B cell (primary cell): ENCODE data around the gene DENND2A. TPM values are rescaled to one million over a fixed set of nuclear protein-coding genes. Genes with fewer than 3 reads are reported as not detected.

Experiments
- ATAC-seq: fragments of 200-7000 bp; cut with Tn5 transposase; one replicate; pipeline ENCODE4 v1.10.0; 2021; ENCODE audit warnings: low read depth, mild to moderate bottlenecking, moderate number of reproducible peaks, moderate library complexity
- CTCF ChIA-PET: fragments of 350-600 bp; sonication (Branson Sonifier 250); formaldehyde crosslinking; loops from one replicate; lab custom pipeline; 2021; ENCODE audit warnings: antibody characterized with exemption, inconsistent platforms; lab: Charles Lee
- POLR2A ChIA-PET: fragments of 350-600 bp; sonication (Branson Sonifier 250); formaldehyde crosslinking; loops from one replicate; lab custom pipeline; 2021; ENCODE audit warnings: antibody characterized with exemption; lab: Charles Lee
- DNase-seq: peaks from one replicate; pipeline ENCODE4 v3.0.0; 2013
- H2AFZ ChIP-seq: 2 replicates; pipeline ENCODE4 v1.6.1; 2012; ENCODE audit warnings: mild to moderate bottlenecking, low read depth, low read length; ENCODE audit not compliant: insufficient read depth, poor library complexity, severe bottlenecking
- H3K27ac ChIP-seq, 2 donors: 1 replicate in 1 of 2; 2 replicates in 1 of 2; pipeline ENCODE4 v1.5.1; 2012 to 2013; ENCODE audit warnings: low read length in 2 of 2, mild to moderate bottlenecking in 2 of 2, moderate library complexity in 1 of 2
- H3K27me3 ChIP-seq, 4 experiments: fragments of 200-600 bp in 1 of 4; sonication (generic) in 1 of 4; replicated peaks in 1 of 4; 1 replicate in 2 of 4; 2 replicates in 2 of 4; pipeline versions ENCODE4 v1.6.1 to v1.7.0; 2013 to 2016; ENCODE audit warnings: low read length in 3 of 4, mild to moderate bottlenecking in 2 of 4, mixed read lengths in 1 of 4, moderate library complexity in 1 of 4; ENCODE audit not compliant: insufficient read depth in 4 of 4, control insufficient read depth in 3 of 4; ENCODE audit errors: control extremely low read depth in 1 of 4
- H3K36me3 ChIP-seq, 2 experiments: replicated peaks in 1 of 2; 1 replicate in 1 of 2; 2 replicates in 1 of 2; pipeline versions ENCODE4 v1.6.1 to v1.7.1; 2013; ENCODE audit warnings: low read length in 1 of 2; ENCODE audit not compliant: insufficient read depth in 2 of 2, control insufficient read depth in 1 of 2; ENCODE audit errors: control extremely low read depth in 1 of 2, extremely low read depth in 1 of 2
- H3K4me1 ChIP-seq, 2 donors: fragments of 200-600 bp in 1 of 2; sonication (generic) in 1 of 2; 1 replicate in 1 of 2; 2 replicates in 1 of 2; pipeline versions ENCODE4 v1.5.1 to v1.6.1; 2013 to 2017; ENCODE audit warnings: low read length in 2 of 2; ENCODE audit not compliant: control insufficient read depth in 2 of 2, insufficient read depth in 2 of 2
- H3K4me2 ChIP-seq: replicated peaks from 2 replicates; pipeline ENCODE3; 2012; ENCODE audit warnings: mild to moderate bottlenecking, low read depth, low read length; ENCODE audit not compliant: poor library complexity, severe bottlenecking
- H3K4me3 ChIP-seq, 5 experiments: fragments of 200-600 bp in 1 of 5; sonication (generic) in 1 of 5; 1 replicate in 3 of 5; 2 replicates in 2 of 5; pipeline versions ENCODE4 v1.5.1 to v1.7.0; 2011 to 2016; ENCODE audit warnings: low read length in 4 of 5, mild to moderate bottlenecking in 4 of 5, low read depth in 2 of 5, control low read depth in 1 of 5, moderate library complexity in 1 of 5; ENCODE audit not compliant: insufficient read depth in 1 of 5; ENCODE audit errors: control extremely low read depth in 1 of 5, extremely low read depth in 1 of 5
- H3K79me2 ChIP-seq: fragments of 200-600 bp; sonication (generic); one replicate; pipeline ENCODE4 v1.6.0; 2016; ENCODE audit warnings: low read length; ENCODE audit not compliant: control insufficient read depth, insufficient read depth
- H3K9ac ChIP-seq: fragments of 200-600 bp; sonication (generic); 2 replicates; pipeline ENCODE4 v1.6.1; 2017; ENCODE audit warnings: mild to moderate bottlenecking, low read length, moderate library complexity
- H3K9me3 ChIP-seq, 3 donors: one replicate each; pipeline versions ENCODE4 v1.6.1 to v1.7.1; 2013; ENCODE audit warnings: low read length in 2 of 3; ENCODE audit not compliant: control insufficient read depth in 2 of 3, insufficient read depth in 1 of 3; ENCODE audit errors: control extremely low read depth in 1 of 3
- H4K20me1 ChIP-seq: 2 replicates; pipeline ENCODE4 v1.6.0; 2012; ENCODE audit warnings: mild to moderate bottlenecking, low read length; ENCODE audit not compliant: insufficient read depth, control insufficient read depth, poor library complexity, severe bottlenecking
- H3K27ac Mint-ChIP-seq: one replicate; pipeline ENCODE4 v1.8.0; 2021; ENCODE audit warnings: mixed read lengths
- H3K27me3 Mint-ChIP-seq: one replicate; pipeline ENCODE4 v1.8.0; 2021; ENCODE audit warnings: mixed read lengths
- H3K4me1 Mint-ChIP-seq: one replicate; pipeline ENCODE4 v1.8.0; 2021; ENCODE audit warnings: mixed read lengths
- H3K4me3 Mint-ChIP-seq: one replicate; pipeline ENCODE4 v1.8.0; 2021; ENCODE audit warnings: mixed read lengths
- H3K9me3 Mint-ChIP-seq: one replicate; pipeline ENCODE4 v1.8.0; 2022; ENCODE audit warnings: mixed read lengths; ENCODE audit not compliant: insufficient read depth
- EZH2 ChIP-seq: IDR thresholded peaks from 2 replicates; pipeline ENCODE4 v1.6.1; 2012; ENCODE audit warnings: borderline replicate concordance, low read depth, mild to moderate bottlenecking, moderate library complexity, low read length; ENCODE audit not compliant: insufficient read depth, poor library complexity, severe bottlenecking
- WGBS: methylation state at CpG from one replicate; pipeline ENCODE4 v1.1.5; 2013; ENCODE audit warnings: missing lambda C conversion rate; ENCODE audit not compliant: insufficient coverage; 5-methylcytosine and 5-hydroxymethylcytosine counted together
- intact Hi-C: fragments of 100-400 bp; cut with micrococcal nuclease; formaldehyde crosslinking; loops from one replicate; pipeline ENCODE4 v1.10.0; 2022
- polyA plus RNA-seq: library from polyadenylated mRNA; depleted of rRNA; stranded (reverse); fragments of >200 nt; gene quantifications from 2 replicates; pipeline ENCODE4 v1.2.3, GENCODE V29; 2012
- total RNA-seq, 2 donors: library from RNA; stranded (reverse); fragments of 120-200 nt in 1 of 2; gene quantifications; 1 replicate in 1 of 2; 2 replicates in 1 of 2; pipeline versions ENCODE4 v1.2.3 to v1.2.4, GENCODE V29; 2013 to 2022
- TF ChIP-seq, protein P1 (sequence below): fragments of 200-600 bp; IDR thresholded peaks from one replicate; pipeline ENCODE4 v1.8.0; 2022; ENCODE audit warnings: antibody characterized with exemption, mild to moderate bottlenecking

The DENND2A gene
- total and polyA plus RNA-seq, 2 donors (not counting 1 experiment from before 2014, with no cell fraction given): 0.31 TPM; not detected in 1

- no peak overlapping the region for H3K9ac ChIP-seq
- ATAC-seq (no peak), DNase-seq (no peak)
- H3K4me1 Mint-ChIP-seq: no peaks in the 10 kb centered on the region
- H3K27ac Mint-ChIP-seq: no peak overlapping the region
- H3K4me2 ChIP-seq: no peak overlapping the region
- no peaks in the 10 kb centered on the region for H3K9me3 Mint-ChIP-seq
- 100% methylated on average over 2 of the region's 5 CpGs for WGBS
- no peaks in the 10 kb centered on the region for H3K27me3 Mint-ChIP-seq
- no peaks in the 10 kb centered on the region for H4K20me1 ChIP-seq
- no peaks in the 10 kb centered on the region for H3K79me2 ChIP-seq
- POLR2A ChIA-PET: interaction anchor here (0.6 to 0.7 kb wide), 2 partner anchors 8 to 199 kb away, joined by 3 read pairs; no protein-coding TSS in a partner anchor
- H3K4me3 Mint-ChIP-seq: no peak overlapping the region
- H2AFZ ChIP-seq: no peak overlapping the region
- H3K27ac ChIP-seq: no peak overlapping the region
- CTCF ChIA-PET: no interaction called here
- no peaks in the 10 kb centered on the region for H3K9me3 ChIP-seq
- no peaks in the 10 kb centered on the region for H3K4me1 ChIP-seq
- intact Hi-C loops: no loop called here
- no peaks in the 10 kb centered on the region for H3K36me3 ChIP-seq
- no peaks in the 10 kb centered on the region for H3K27me3 ChIP-seq
- TF ChIP-seq, protein P1, sequence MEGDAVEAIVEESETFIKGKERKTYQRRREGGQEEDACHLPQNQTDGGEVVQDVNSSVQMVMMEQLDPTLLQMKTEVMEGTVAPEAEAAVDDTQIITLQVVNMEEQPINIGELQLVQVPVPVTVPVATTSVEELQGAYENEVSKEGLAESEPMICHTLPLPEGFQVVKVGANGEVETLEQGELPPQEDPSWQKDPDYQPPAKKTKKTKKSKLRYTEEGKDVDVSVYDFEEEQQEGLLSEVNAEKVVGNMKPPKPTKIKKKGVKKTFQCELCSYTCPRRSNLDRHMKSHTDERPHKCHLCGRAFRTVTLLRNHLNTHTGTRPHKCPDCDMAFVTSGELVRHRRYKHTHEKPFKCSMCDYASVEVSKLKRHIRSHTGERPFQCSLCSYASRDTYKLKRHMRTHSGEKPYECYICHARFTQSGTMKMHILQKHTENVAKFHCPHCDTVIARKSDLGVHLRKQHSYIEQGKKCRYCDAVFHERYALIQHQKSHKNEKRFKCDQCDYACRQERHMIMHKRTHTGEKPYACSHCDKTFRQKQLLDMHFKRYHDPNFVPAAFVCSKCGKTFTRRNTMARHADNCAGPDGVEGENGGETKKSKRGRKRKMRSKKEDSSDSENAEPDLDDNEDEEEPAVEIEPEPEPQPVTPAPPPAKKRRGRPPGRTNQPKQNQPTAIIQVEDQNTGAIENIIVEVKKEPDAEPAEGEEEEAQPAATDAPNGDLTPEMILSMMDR: no peak
- TF ChIP-seq EZH2: no peak
- H3K4me3 ChIP-seq: no peak overlapping the region
Measured at GRCh38 chr7:140497241-140497769, 143.3 kb downstream of the DENND2A start.

DNA sequence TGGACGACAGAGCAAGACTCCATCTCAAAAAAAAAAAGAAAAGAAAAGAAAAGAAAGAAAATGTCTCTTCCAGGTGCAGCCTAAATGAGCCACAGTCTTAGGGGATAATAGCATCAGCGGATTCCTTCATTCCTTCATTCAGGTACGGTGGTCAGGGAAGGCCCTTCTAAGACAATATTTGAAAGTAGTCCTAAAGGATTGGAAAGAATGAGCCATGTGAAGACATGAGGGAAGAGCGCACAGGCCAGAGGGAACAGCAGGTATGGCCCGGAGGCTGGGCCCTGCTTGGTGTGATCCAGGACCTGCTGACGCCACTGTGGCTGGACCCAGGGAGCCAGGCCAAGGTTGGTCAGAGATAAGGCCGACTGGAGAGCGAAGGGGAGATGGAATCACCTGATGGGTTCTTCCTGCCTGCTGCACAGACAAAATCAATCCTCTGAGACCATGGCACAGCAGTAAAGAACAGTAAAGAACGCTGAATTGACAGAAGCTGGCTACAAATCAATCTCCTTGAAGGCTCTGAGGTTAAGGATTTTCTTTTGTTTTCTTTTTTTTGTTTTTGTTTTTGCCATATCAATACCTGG, 145.0 kb downstream of the DENND2A start:
- no peak for TF ChIP-seq EZH2
- TF ChIP-seq, protein P1: no peak
- Histone ChIP-seq H4K20me1 (no peaks in the 10 kb centered on the region), H2AFZ (no peak overlapping the region), H3K79me2 (no peaks in the 10 kb centered on the region), H3K36me3 (no peaks in the 10 kb centered on the region), H3K9ac (no peak overlapping the region), H3K9me3 (no peaks in the 10 kb centered on the region), H3K27ac (no peak overlapping the region), H3K27me3 (no peaks in the 10 kb centered on the region), H3K4me2 (no peak overlapping the region), H3K4me3 (no peak overlapping the region), H3K4me1 (no peaks in the 10 kb centered on the region)
- 89% methylated on average over 7 of the region's 9 CpGs for WGBS
- Mint-ChIP-seq H3K4me1 (no peaks in the 10 kb centered on the region), H3K9me3 (no peaks in the 10 kb centered on the region), H3K4me3 (no peak overlapping the region), H3K27me3 (no peaks in the 10 kb centered on the region), H3K27ac (no peak overlapping the region)
- POLR2A ChIA-PET: no interaction called here
- intact Hi-C loops: no loop called here
- CTCF ChIA-PET: interaction anchor here (0.6 to 5.9 kb wide), 3 partner anchors 18 to 23 kb away, joined by 3 to 96 read pairs (median 3); partner anchors contain the start of gene MKRN1
- ATAC-seq (no peak), DNase-seq (no peak)
